HG02870 (cell line): ENCODE results near the gene ALDH1A1.

ENCODE experiments used
- ATAC-seq: cut with Tn5 transposase; IDR thresholded peaks from one replicate; pipeline ENCODE4 v1.9.1; 2021; ENCODE audit warnings: mild to moderate bottlenecking, moderate library complexity; ENCODE audit not compliant: unreplicated experiment

Gene ALDH1A1

GRCh38 chr9:72898784-72899733 is 53.8 kb downstream of the ALDH1A1 start:
- no peak for ATAC-seq

GRCh38 chr9:72898360-72898759 is 54.5 kb downstream of the ALDH1A1 start:
- no peak for ATAC-seq

- ATAC-seq = no peak
Observed at GRCh38 chr9:72897069-72897649, 55.7 kb downstream of the ALDH1A1 start.

GRCh38 chr9:72896439-72896838 is 56.4 kb downstream of the ALDH1A1 start:
- no peak for ATAC-seq

GRCh38 chr9:72895122-72895521 is 57.7 kb downstream of the ALDH1A1 start:
- ATAC-seq = no peak

GRCh38 chr9:72894342-72894741 is 58.5 kb downstream of the ALDH1A1 start:
- no peak for ATAC-seq

GRCh38 chr9:72893437-72893836 is 59.4 kb downstream of the ALDH1A1 start:
- ATAC-seq = no peak

- no peak for ATAC-seq
Observed at GRCh38 chr9:72891043-72891442, 61.8 kb downstream of the ALDH1A1 start.

- no peak for ATAC-seq
Observed at GRCh38 chr9:72888943-72889342, 63.9 kb downstream of the ALDH1A1 start.

GRCh38 chr9:72888067-72888466 is 64.8 kb downstream of the ALDH1A1 start:
- ATAC-seq = no peak

GRCh38 chr9:72886386-72886785 is 66.5 kb downstream of the ALDH1A1 start:
- ATAC-seq = no peak

GRCh38 chr9:72884508-72884907 is 68.3 kb downstream of the ALDH1A1 start:
- ATAC-seq = no peak

GRCh38 chr9:72883875-72884274 is 69.0 kb downstream of the ALDH1A1 start:
- no peak for ATAC-seq

- ATAC-seq = no peak
Observed at GRCh38 chr9:72882117-72882775, 70.6 kb downstream of the ALDH1A1 start.

GRCh38 chr9:72880821-72881220 is 72.0 kb downstream of the ALDH1A1 start:
- ATAC-seq = no peak

GRCh38 chr9:72875221-72875620 is 77.6 kb downstream of the ALDH1A1 start:
- no peak for ATAC-seq

- ATAC-seq = no peak
Observed at GRCh38 chr9:72874344-72874743, 78.5 kb downstream of the ALDH1A1 start.

GRCh38 chr9:72873456-72873855 is 79.4 kb downstream of the ALDH1A1 start:
- ATAC-seq = no peak

- no peak for ATAC-seq
Observed at GRCh38 chr9:72872718-72873117, 80.1 kb downstream of the ALDH1A1 start.

GRCh38 chr9:72871685-72872084 is 81.2 kb downstream of the ALDH1A1 start:
- no peak for ATAC-seq

- no peak for ATAC-seq
Observed at GRCh38 chr9:72864327-72864726, 88.5 kb downstream of the ALDH1A1 start.
